GM21381 (cell line): ENCODE results near the gene SORT1.
"Not testable (repeated sequence)": the region's sequence is repeated elsewhere in the genome, so short reads cannot be mapped to it uniquely, and the experiment has no call there.

Experiments used
- ATAC-seq: cut with Tn5 transposase; IDR thresholded peaks from one replicate; pipeline ENCODE4 v1.9.1; 2021; ENCODE audit warnings: mild to moderate bottlenecking, moderate library complexity; ENCODE audit not compliant: unreplicated experiment

SORT1 gene

GRCh38 chr1:109398343-109399225 is 866 bp upstream of the SORT1 start:
- no peak for ATAC-seq

- no peak for ATAC-seq
These were observed 692 bp downstream of the SORT1 start for GRCh38 chr1:109396871-109397580.

- ATAC-seq = no peak
These were observed 1.2 kb downstream of the SORT1 start for GRCh38 chr1:109396513-109396839.

- ATAC-seq = no peak
These were observed 1.9 kb downstream of the SORT1 start for GRCh38 chr1:109395602-109396512.

GRCh38 chr1:109395282-109395599 is 2.5 kb downstream of the SORT1 start:
- not testable (repeated sequence) for ATAC-seq

- no peak for ATAC-seq
These were observed 3.0 kb downstream of the SORT1 start for GRCh38 chr1:109394591-109395281.

- no peak for ATAC-seq
These were observed 4.0 kb downstream of the SORT1 start for GRCh38 chr1:109393617-109394233.

GRCh38 chr1:109392788-109393616 is 4.7 kb downstream of the SORT1 start:
- ATAC-seq = no peak

- ATAC-seq = peak; percentile 10
These were observed 5.5 kb downstream of the SORT1 start for GRCh38 chr1:109392037-109392787.

GRCh38 chr1:109391626-109392025 is 6.1 kb downstream of the SORT1 start:
- ATAC-seq = peak; percentile 71

GRCh38 chr1:109391157-109391556 is 6.6 kb downstream of the SORT1 start:
- ATAC-seq = no peak

- no peak for ATAC-seq
These were observed 7.9 kb downstream of the SORT1 start for GRCh38 chr1:109389638-109390341.

- ATAC-seq = no peak
These were observed 8.7 kb downstream of the SORT1 start for GRCh38 chr1:109388884-109389637.

- ATAC-seq = no peak
These were observed 9.5 kb downstream of the SORT1 start for GRCh38 chr1:109388208-109388711.

- no peak for ATAC-seq
These were observed 11.5 kb downstream of the SORT1 start for GRCh38 chr1:109386054-109386717.

GRCh38 chr1:109385417-109385816 is 12.3 kb downstream of the SORT1 start:
- ATAC-seq = no peak

- no peak for ATAC-seq
These were observed 13.9 kb downstream of the SORT1 start for GRCh38 chr1:109383854-109384253.
